Subcutaneous abdominal adipose tissue (tissue), 5 donors: ENCODE results near the gene DIP2C.

Source experiments
- H3K27ac ChIP-seq: one replicate; pipeline ENCODE4 v1.7.0; 2013; ENCODE audit warnings: low read depth, mild to moderate bottlenecking, inconsistent platforms, low read length, moderate library complexity
- H3K27me3 ChIP-seq, 5 donors: one replicate each; pipeline ENCODE4 v1.7.0; 2013; ENCODE audit warnings: low read length in 5 of 5, inconsistent platforms in 1 of 5; ENCODE audit not compliant: control insufficient read depth in 5 of 5, insufficient read depth in 4 of 5
- H3K36me3 ChIP-seq, 5 donors: one replicate each; pipeline ENCODE4 v1.7.0; 2013; ENCODE audit warnings: low read length in 5 of 5; ENCODE audit not compliant: control insufficient read depth in 5 of 5, insufficient read depth in 5 of 5
- H3K4me1 ChIP-seq, 5 donors: one replicate each; pipeline ENCODE4 v1.7.0; 2013; ENCODE audit warnings: low read length in 5 of 5, mild to moderate bottlenecking in 3 of 5, moderate library complexity in 1 of 5; ENCODE audit not compliant: control insufficient read depth in 5 of 5, insufficient read depth in 5 of 5
- H3K4me3 ChIP-seq, 5 donors: one replicate each; pipeline ENCODE4 v1.7.0; 2013; ENCODE audit warnings: low read length in 5 of 5, low read depth in 1 of 5
- H3K9ac ChIP-seq, 5 donors: one replicate each; pipeline ENCODE4 v1.7.0; 2013; ENCODE audit warnings: low read length in 5 of 5, mild to moderate bottlenecking in 4 of 5, moderate library complexity in 3 of 5
- H3K9me3 ChIP-seq, 5 donors: one replicate each; pipeline ENCODE4 v1.7.0; 2013; ENCODE audit warnings: low read length in 5 of 5; ENCODE audit not compliant: control insufficient read depth in 5 of 5
- donor health status: healthy.
- donor health status: healthy.
- donor health status: healthy.
- donor health status: healthy.
- donor health status: healthy.

Gene DIP2C

DNA sequence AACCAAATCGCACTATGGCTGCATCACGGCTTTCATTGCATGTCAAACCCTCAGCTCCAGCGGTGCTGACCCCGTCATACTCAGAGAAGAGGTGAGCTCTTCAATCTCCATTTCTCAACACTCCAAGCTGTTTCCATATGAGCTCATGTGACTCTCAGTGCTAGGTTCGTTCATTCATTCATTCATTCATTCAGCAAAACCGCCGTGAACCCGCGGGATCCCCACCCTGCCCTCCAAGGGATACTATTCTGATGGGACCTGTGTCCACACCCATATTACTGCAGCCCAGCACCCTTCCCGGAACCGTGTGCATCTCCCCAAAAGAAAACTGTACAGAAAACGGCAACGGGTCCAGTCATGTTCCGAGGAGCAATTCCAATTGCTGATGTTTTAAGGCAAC, 184.7 kb downstream of the DIP2C start:
- H3K4me1 ChIP-seq, result peaks cover 0 to 12% (median 9%) of the 10 kb centered on the region in 5 donors

DNA sequence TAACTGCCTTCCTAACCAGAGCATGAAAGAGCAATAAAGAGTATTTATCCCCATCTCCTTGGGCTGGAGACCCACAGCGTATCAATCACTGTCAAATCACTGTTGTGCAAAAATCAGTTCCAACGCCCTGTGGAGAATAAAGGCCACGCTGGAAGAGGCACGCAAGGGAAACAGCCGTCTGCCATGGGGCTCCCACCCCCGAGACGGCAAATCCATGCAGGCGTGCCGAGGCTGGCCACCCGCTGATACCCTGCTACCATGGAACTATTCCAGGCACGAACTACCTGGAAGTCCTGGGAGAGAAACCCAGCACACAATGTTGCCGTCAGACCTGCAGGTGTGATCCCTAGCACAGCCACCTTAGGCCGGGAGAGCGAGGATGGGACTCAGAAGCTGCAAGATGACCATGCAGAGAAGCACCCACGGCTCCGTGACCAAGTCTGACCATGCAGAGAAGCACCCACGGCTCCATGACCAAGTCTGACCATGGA, 185.3 kb downstream of the DIP2C start:
- no peaks in the 10 kb centered on the region for H3K9me3 ChIP-seq
- H3K27me3 ChIP-seq, result no peaks in the 10 kb centered on the region
- no peak overlapping the region for H3K4me3 ChIP-seq

More for the DNA sequence above, 184.7 kb downstream of the DIP2C start:
- Histone ChIP-seq H3K9ac (no peak overlapping the region), H3K4me3 (no peak overlapping the region), H3K27ac (no peak overlapping the region), H3K9me3 (no peaks in the 10 kb centered on the region), H3K36me3 (peaks cover 0 to 17% (median 13%) of the 10 kb centered on the region in 5 donors), H3K27me3 (no peaks in the 10 kb centered on the region)

DNA sequence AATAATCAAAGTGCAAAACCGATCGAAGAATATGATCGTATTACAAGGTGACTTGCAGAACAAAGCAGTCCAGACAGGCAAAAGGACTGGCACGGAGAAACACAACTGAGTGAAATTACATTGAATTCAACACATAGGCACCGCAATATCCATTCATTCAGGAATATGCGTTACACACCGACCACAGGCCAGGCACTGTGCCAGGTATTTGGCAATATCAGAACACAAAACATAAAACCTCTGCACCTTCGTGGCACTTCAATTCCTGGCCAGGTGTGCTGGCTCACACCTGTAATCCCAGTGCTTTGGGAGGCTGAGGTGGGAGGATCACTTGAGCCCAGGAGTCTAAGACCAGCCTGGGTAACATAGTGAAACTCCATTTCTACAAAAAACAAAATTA, 187.9 kb downstream of the DIP2C start:
- Histone ChIP-seq H3K9me3 (no peaks in the 10 kb centered on the region), H3K4me3 (no peak overlapping the region), H3K27me3 (no peaks in the 10 kb centered on the region), H3K9ac (no peak overlapping the region), H3K4me1 (peaks cover 0 to 24% (median 9%) of the 10 kb centered on the region in 5 donors), H3K27ac (no peak overlapping the region), H3K36me3 (peaks cover 0 to 3% (median 2%) of the 10 kb centered on the region in 5 donors)

More for the DNA sequence above, 185.3 kb downstream of the DIP2C start:
- Histone ChIP-seq H3K4me1 (peaks cover 0 to 12% (median 9%) of the 10 kb centered on the region in 5 donors), H3K27ac (no peak overlapping the region), H3K36me3 (peaks cover 0 to 13% (median 10%) of the 10 kb centered on the region in 5 donors), H3K9ac (no peak overlapping the region)

DNA sequence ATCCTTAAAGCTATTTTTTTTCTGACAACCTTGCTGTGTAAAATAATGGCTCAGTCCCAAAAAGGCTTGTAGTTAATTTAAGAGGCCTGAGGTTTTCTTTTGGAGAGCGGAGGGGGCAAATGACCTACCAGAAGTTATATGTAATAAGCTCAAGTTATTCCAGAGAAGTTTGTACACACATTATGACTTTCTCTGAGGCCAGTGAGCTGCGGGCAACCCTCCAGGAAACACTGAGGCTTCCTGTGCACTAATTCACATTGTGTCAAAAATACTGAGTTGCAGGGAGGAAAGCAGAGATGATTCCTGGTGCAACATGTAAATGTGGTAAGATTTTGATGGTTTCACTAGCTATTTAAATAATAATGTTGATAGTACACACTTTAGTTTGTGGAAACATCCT, 188.6 kb downstream of the DIP2C start:
- peaks cover 0 to 24% (median 9%) of the 10 kb centered on the region in 5 donors for H3K4me1 ChIP-seq
- H3K9ac ChIP-seq, result no peak overlapping the region
- no peaks in the 10 kb centered on the region for H3K27me3 ChIP-seq
- no peaks in the 10 kb centered on the region for H3K9me3 ChIP-seq
- no peak overlapping the region for H3K27ac ChIP-seq
- H3K36me3 ChIP-seq, result no peaks in the 10 kb centered on the region
- no peak overlapping the region for H3K4me3 ChIP-seq

DNA sequence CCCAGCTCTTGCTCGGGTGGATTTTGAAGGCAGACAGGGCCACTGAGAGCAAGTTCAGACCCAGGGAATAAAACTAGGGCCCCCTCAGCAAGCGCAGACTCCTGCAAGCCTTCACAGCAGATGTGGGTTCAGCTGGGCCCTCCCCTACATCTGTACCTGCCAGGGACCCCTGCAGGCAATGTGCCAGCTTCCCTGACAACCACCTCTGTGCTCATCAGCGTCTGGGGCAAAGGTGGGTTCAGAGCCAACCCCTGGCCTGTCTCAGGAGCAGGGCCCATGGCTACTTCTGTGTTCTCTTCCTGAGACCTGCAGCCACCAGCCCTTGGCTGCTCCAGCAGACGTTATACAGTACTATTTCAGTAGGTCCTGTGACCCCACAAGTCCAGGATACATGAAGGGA, 189.5 kb downstream of the DIP2C start:
- Histone ChIP-seq H3K27ac (no peak overlapping the region), H3K4me1 (peaks cover 0 to 24% (median 9%) of the 10 kb centered on the region in 5 donors), H3K9ac (no peak overlapping the region)

DNA sequence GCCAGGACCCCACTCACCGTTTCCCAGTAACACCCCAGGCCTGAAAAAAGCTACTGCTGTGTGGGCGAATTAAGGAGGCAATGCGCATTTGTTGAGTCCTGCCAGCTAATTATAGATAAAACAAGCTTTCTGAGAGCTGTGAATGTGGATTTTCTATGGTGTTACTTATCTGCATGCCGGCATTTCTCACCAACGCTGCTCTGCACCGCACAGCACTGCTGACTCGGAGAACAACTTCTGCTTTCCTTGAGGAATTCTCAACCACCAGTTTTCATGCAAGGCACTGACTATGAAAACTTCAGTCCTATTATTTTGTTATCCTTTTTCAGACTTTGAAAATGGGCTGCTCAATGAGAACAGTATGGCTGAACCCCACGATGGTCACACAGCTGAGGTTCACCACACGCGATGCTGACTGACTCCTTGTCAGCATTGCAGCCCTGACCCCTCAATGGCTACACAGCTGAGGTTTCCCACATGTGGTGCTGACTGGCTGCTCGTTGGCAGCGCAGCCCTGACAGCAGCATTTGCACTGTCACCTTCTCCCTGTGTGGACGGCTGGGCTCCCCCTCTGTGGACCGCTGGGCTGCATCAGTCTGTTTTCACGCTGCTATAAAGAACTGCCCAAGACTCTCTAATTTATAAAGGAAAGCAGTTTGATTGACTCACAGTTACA, 190.6 kb downstream of the DIP2C start:
- Histone ChIP-seq H3K4me1 (peaks cover 0 to 24% (median 9%) of the 10 kb centered on the region in 5 donors), H3K9ac (no peak overlapping the region), H3K36me3 (no peaks in the 10 kb centered on the region), H3K27ac (no peak overlapping the region), H3K27me3 (no peaks in the 10 kb centered on the region), H3K9me3 (no peaks in the 10 kb centered on the region), H3K4me3 (no peak overlapping the region)

More for the DNA sequence above, 189.5 kb downstream of the DIP2C start:
- Histone ChIP-seq H3K4me3 (no peak overlapping the region), H3K27me3 (no peaks in the 10 kb centered on the region), H3K36me3 (no peaks in the 10 kb centered on the region), H3K9me3 (no peaks in the 10 kb centered on the region)

DNA sequence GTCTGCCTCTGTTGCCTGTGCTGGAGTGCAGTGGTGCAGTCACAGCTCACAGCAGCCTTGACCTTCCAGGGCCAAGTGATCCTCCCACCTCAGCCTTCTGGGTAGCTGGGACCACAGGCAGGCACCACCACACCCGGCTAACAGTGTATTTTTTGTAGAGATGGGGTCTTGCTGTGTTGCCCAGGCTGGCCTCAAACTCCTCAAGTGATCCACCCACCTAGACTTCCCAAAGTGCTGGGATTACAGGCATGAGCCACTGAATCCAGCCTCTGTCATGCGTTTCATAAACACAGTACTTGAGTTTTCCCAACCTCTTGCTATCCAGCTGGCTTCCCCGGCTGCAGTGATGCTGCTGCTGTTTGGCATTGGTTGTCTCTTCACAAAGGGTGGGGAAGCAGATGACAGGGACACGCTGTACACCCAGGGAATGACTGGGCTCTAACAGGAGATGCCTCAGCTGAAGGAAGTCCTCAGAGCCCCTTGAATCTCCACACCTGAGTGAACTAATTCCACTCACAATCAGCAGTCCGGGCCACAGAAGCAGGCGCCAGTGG, 191.5 kb downstream of the DIP2C start:
- H3K9me3 ChIP-seq, result no peaks in the 10 kb centered on the region
- H3K9ac ChIP-seq, result no peak overlapping the region
- H3K4me1 ChIP-seq, result peaks cover 3 to 29% (median 15%) of the 10 kb centered on the region in 5 donors
- H3K4me3 ChIP-seq, result no peak overlapping the region
- no peaks in the 10 kb centered on the region for H3K27me3 ChIP-seq
- H3K36me3 ChIP-seq, result no peaks in the 10 kb centered on the region
- H3K27ac ChIP-seq, result no peak overlapping the region

DNA sequence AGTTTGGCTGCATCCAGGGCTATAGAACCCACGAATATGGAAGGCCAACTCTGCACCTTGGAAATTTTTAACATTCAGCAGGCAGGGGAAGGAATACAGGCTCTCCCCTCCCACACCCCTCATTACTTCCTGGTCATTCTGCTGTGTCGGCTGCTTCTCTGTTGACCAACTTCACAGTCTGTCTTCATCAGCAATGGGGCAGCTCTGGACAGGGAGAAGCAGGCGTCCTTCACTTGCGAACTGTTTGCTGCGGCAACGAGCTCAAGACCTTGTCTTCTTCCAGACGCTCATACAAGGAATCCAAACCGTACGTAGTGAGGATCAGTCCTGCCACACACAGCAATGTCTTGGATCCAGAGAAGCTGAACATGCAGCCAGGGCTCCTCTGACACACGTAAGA, 192.2 kb downstream of the DIP2C start:
- Histone ChIP-seq H3K27me3 (no peaks in the 10 kb centered on the region), H3K4me3 (no peak overlapping the region), H3K9ac (no peak overlapping the region), H3K27ac (no peak overlapping the region), H3K4me1 (peaks cover 3 to 36% (median 22%) of the 10 kb centered on the region in 5 donors), H3K36me3 (no peaks in the 10 kb centered on the region), H3K9me3 (no peaks in the 10 kb centered on the region)

DNA sequence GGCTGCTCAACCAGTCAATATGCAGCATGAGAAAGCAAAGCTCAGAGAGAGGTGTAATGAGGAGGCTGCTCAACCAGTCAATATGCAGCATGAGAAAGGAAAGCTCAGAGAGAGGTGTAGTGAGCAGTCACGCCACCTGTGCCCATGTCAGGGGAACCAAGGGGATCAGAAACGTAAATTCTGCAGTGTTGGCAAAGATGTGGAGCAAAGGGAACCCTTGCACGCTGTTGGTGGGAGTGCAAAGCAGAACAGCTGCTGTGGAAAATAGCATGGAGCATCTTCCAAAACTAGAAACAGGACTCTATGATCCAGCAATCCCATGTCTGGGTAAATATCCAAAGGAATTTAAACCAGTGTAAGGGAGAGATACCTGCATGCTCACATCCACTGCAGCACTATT, 194.9 kb downstream of the DIP2C start:
- H3K27me3 ChIP-seq, result no peaks in the 10 kb centered on the region
- H3K4me1 ChIP-seq, result peaks cover 11 to 47% (median 28%) of the 10 kb centered on the region in 5 donors
- no peak overlapping the region for H3K4me3 ChIP-seq
- no peak overlapping the region for H3K9ac ChIP-seq
- H3K27ac ChIP-seq, result no peak overlapping the region
- H3K9me3 ChIP-seq, result no peaks in the 10 kb centered on the region
- H3K36me3 ChIP-seq, result no peaks in the 10 kb centered on the region

DNA sequence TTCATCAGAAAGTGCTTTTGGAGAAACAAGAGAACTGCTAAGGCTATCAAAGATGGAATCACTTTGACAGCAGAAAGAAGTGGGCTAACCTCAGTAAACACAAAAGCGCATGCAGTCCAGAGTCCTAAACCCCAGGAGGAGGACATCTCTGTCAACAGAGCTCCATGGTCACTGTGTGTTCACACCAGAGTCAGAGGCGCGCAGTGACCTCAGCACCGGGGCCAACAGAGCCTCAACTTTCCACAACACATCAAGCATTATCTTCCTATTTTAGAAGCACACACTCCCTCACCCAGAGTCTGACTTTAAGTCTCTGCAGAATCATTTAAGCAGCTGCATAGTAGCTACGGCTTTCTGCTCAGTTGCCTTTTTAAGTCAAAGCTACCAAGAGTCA, 195.3 kb downstream of the DIP2C start:
- Histone ChIP-seq H3K36me3 (no peaks in the 10 kb centered on the region), H3K4me1 (peaks cover 11 to 47% (median 31%) of the 10 kb centered on the region in 5 donors), H3K9ac (no peak overlapping the region), H3K27me3 (no peaks in the 10 kb centered on the region), H3K9me3 (no peaks in the 10 kb centered on the region), H3K4me3 (no peak overlapping the region), H3K27ac (no peak overlapping the region)
